ENCODE results near the gene RPS14. TPM values are rescaled to one million over a fixed set of nuclear protein-coding genes. Genes with fewer than 3 reads are reported as not detected.

Gene RPS14
- 1,748 and 1,798 TPM in 2 replicates for total RNA-seq
- long read RNA-seq, transcript RPS14-203 (5 exons, 569 nt): major isoform, 979 of 1,021 reads
- long read RNA-seq, partial matches to known transcripts: 26 of 1,021 reads
- long read RNA-seq, other reads (novel, unspliced or antisense): 11 of 1,021 reads

DNA sequence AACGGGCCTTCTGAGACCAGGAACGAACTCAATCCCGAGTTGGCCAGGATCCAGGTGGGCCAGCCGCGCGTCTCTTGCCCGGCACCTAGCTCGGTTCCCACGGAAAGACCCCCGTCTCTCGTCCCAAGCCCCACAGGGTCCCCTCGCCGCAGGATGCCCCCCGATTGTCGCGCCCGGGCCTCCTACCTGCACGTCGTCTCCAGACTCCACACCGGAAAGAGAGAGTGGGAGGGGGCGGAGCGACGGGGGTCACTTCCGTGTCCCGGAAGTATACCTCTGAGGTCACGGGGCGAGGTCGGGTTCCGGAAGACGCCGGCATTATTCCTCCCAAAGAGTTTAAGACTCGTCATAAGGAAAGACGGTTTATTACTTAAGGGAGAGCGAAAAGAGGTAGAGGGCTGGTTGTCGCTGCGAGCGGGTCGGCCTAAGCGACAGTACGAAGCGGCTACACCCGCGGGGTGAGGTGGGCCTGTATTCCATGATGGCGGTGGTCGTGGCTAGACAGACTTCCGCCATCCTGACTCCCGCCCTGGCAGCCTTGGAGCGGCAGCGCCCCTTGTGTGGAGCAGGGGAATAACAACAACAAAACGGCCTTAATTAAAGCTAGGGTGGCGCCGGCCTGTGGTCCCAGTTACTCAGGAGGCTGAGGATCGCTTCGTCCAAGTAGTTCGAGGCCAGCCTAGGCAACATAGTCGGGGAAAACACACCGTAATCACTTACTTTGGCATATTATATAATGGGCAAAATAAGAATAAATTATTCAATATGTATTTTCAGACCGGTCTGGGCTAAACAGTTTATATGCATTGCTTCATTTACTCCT lies at the start of gene RPS14:
RPS14 (minus strand) TSS at position 223 of the 823 bp plus-strand sequence. CDS start 2,006 bp downstream, outside the sequence.
- no peaks in the 10 kb centered on the region for H3K27me3 Mint-ChIP-seq (ENCODE audit: unreplicated experiment)
- DNase-seq (ENCODE audit: extremely low spot score, unreplicated experiment): peak; percentile 97
- peaks cover 5% of the 10 kb centered on the region for H3K9me3 Mint-ChIP-seq (ENCODE audit: unreplicated experiment)
- peaks cover 21% of the 10 kb centered on the region for H3K4me1 Mint-ChIP-seq (ENCODE audit: unreplicated experiment)
- H3K36me3 Mint-ChIP-seq (ENCODE audit: unreplicated experiment): peaks cover 31% of the 10 kb centered on the region
- peak; percentile 92 for TF ChIP-seq CTCF (IDR thresholded peaks at IDR 0.05)
- peak within 1 kb of the TSS; percentile 90 for H3K4me3 Mint-ChIP-seq (ENCODE audit: unreplicated experiment)
- H3K27ac Mint-ChIP-seq (ENCODE audit: unreplicated experiment): peak within 1 kb of the TSS; percentile 100

- Mint-ChIP-seq H3K4me1 (ENCODE audit: unreplicated experiment) (peaks cover 65% of the 10 kb centered on the region), H3K4me3 (ENCODE audit: unreplicated experiment) (no peak overlapping the region), H3K27me3 (ENCODE audit: unreplicated experiment) (no peaks in the 10 kb centered on the region), H3K9me3 (ENCODE audit: unreplicated experiment) (no peaks in the 10 kb centered on the region), H3K27ac (ENCODE audit: unreplicated experiment) (peak overlapping the region; percentile 94), H3K36me3 (ENCODE audit: unreplicated experiment) (no peaks in the 10 kb centered on the region)
- no peak for DNase-seq (ENCODE audit: extremely low spot score, unreplicated experiment)
- no peak for TF ChIP-seq CTCF (IDR thresholded peaks at IDR 0.05)
These were observed 49.4 kb upstream of the RPS14 start for GRCh38 chr5:150498971-150499370.

- no peaks in the 10 kb centered on the region for H3K9me3 Mint-ChIP-seq (ENCODE audit: unreplicated experiment)
- H3K4me3 Mint-ChIP-seq (ENCODE audit: unreplicated experiment): no peak overlapping the region
- TF ChIP-seq CTCF (IDR thresholded peaks at IDR 0.05): no peak
- no peaks in the 10 kb centered on the region for H3K36me3 Mint-ChIP-seq (ENCODE audit: unreplicated experiment)
- DNase-seq (ENCODE audit: extremely low spot score, unreplicated experiment): no peak
- H3K27ac Mint-ChIP-seq (ENCODE audit: unreplicated experiment): peak overlapping the region; percentile 94
- peaks cover 62% of the 10 kb centered on the region for H3K4me1 Mint-ChIP-seq (ENCODE audit: unreplicated experiment)
- no peaks in the 10 kb centered on the region for H3K27me3 Mint-ChIP-seq (ENCODE audit: unreplicated experiment)
These were observed 49.0 kb upstream of the RPS14 start for GRCh38 chr5:150498501-150498900.

DNA sequence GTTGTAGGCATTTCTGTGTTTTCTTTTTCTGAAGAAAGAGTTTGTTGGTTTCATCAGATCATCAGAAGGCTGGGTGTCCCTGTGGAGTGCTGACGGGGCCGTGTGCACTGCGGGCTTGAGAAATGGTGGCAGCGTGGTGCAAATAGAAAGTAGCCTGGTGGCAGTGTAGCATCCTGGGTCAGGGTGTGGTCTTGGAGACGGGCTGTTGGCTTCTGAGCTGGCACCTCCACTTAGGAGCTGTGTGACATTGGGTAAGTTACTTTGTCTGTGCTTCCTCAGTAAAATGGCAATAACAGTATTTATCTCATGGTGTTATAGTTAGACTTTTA lies 48.4 kb upstream of the RPS14 start:
- H3K36me3 Mint-ChIP-seq (ENCODE audit: unreplicated experiment): no peaks in the 10 kb centered on the region
- peaks cover 62% of the 10 kb centered on the region for H3K4me1 Mint-ChIP-seq (ENCODE audit: unreplicated experiment)
- no peaks in the 10 kb centered on the region for H3K9me3 Mint-ChIP-seq (ENCODE audit: unreplicated experiment)
- H3K4me3 Mint-ChIP-seq (ENCODE audit: unreplicated experiment): no peak overlapping the region
- TF ChIP-seq CTCF (IDR thresholded peaks at IDR 0.05): no peak
- DNase-seq (ENCODE audit: extremely low spot score, unreplicated experiment): no peak
- no peaks in the 10 kb centered on the region for H3K27me3 Mint-ChIP-seq (ENCODE audit: unreplicated experiment)
- H3K27ac Mint-ChIP-seq (ENCODE audit: unreplicated experiment): peak overlapping the region; percentile 94

DNA sequence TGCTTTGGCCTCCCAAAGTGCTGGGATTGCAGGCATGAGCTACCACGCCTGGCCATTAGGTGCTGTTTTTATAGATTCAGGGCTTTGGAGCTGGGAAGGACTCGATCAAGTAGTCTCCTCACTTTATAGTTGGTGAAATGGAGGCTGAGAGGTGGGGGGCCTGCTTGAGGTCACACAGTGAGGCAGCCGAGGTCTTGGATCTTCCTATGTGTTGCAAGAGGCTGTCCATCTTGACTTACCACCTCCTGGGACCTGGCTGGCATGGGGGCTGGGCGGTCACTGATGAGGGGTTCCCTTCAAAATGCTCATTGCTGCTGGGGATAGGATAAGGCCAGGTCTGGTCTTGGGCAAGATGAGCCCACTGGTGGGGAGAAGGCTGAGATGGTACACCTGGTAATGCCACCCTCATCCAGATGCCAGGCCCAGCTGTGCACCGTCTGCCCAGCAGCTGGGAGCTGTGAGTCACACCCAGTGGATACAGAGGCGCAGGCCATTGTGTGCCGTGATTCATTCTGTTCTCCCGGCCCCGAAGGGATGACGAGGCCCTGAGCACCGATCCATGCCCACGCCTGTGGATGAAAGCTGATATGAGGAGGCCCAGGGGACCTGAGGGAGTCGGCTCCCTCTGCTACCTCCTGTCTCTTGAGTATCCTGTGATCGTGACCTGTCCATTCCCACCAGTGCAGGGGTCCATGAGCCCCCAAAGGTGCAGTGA lies 47.9 kb upstream of the RPS14 start:
- Mint-ChIP-seq H3K4me3 (ENCODE audit: unreplicated experiment) (no peak overlapping the region), H3K27ac (ENCODE audit: unreplicated experiment) (peak overlapping the region; percentile 94), H3K9me3 (ENCODE audit: unreplicated experiment) (no peaks in the 10 kb centered on the region), H3K4me1 (ENCODE audit: unreplicated experiment) (peaks cover 66% of the 10 kb centered on the region), H3K36me3 (ENCODE audit: unreplicated experiment) (no peaks in the 10 kb centered on the region), H3K27me3 (ENCODE audit: unreplicated experiment) (no peaks in the 10 kb centered on the region)
- DNase-seq (ENCODE audit: extremely low spot score, unreplicated experiment): peak; percentile 89
- TF ChIP-seq CTCF (IDR thresholded peaks at IDR 0.05): no peak
